Calu3 (cell line): Measurements from ENCODE around the gene RNF146. TPM values are rescaled to one million over a fixed set of nuclear protein-coding genes. Genes with fewer than 3 reads are reported as not detected.

Experiments
- BruUV-seq: library from RNA; stranded (reverse); fragments of 400-500 nt; replicated peaks from 2 replicates; lab custom pipeline; 2021; lab: Mats Ljungman, UMichigan
- CTCF ChIA-PET: fragments of 300-600 bp; sonication (Branson Sonifier 250); formaldehyde crosslinking; loops from one replicate; lab custom pipeline; 2022; ENCODE audit warnings: antibody characterized with exemption; lab: Charles Lee
- DNase-seq: peaks from one replicate; pipeline ENCODE4 v3.0.0; 2022
- H3K27ac Mint-ChIP-seq: one replicate; pipeline ENCODE4 v1.8.0; 2022; ENCODE audit warnings: mixed read lengths; ENCODE audit not compliant: unreplicated experiment
- H3K27me3 Mint-ChIP-seq: one replicate; pipeline ENCODE4 v1.8.0; 2022; ENCODE audit warnings: mixed read lengths; ENCODE audit not compliant: unreplicated experiment
- H3K36me3 Mint-ChIP-seq: one replicate; pipeline ENCODE4 v1.8.0; 2022; ENCODE audit warnings: mild to moderate bottlenecking, moderate library complexity, mixed read lengths; ENCODE audit not compliant: insufficient read depth, unreplicated experiment
- H3K4me1 Mint-ChIP-seq: one replicate; pipeline ENCODE4 v1.8.0; 2022; ENCODE audit warnings: mild to moderate bottlenecking, low read depth, mixed read lengths; ENCODE audit not compliant: unreplicated experiment
- H3K4me3 Mint-ChIP-seq: one replicate; pipeline ENCODE4 v1.8.0; 2022; ENCODE audit warnings: mild to moderate bottlenecking, low read depth, moderate library complexity, mixed read lengths; ENCODE audit not compliant: unreplicated experiment
- H3K9me3 Mint-ChIP-seq: one replicate; pipeline ENCODE4 v1.8.0; 2022; ENCODE audit warnings: low read depth, mixed read lengths; ENCODE audit not compliant: unreplicated experiment
- CTCF ChIP-seq: fragments of 200-600 bp; IDR thresholded peaks from one replicate; pipeline ENCODE4 v1.8.0; 2022; ENCODE audit warnings: antibody characterized with exemption; ENCODE audit not compliant: unreplicated experiment
- intact Hi-C: fragments of 100-400 bp; cut with micrococcal nuclease; formaldehyde crosslinking; loops from one replicate; pipeline ENCODE4 v1.10.0; 2022; ENCODE audit not compliant: unreplicated experiment
- total RNA-seq: library from RNA; stranded (reverse); gene quantifications from 2 replicates; pipeline ENCODE4 v1.2.3, GENCODE V29; 2022

The RNF146 gene
- total RNA-seq, 1 experiment from 2014 or later: 24.1 TPM

- no peaks in the 10 kb centered on the region for H3K27me3 Mint-ChIP-seq
- no peak overlapping the region for H3K27ac Mint-ChIP-seq
- H3K4me3 Mint-ChIP-seq: no peak overlapping the region
- DNase-seq: no peak
- H3K9me3 Mint-ChIP-seq: no peaks in the 10 kb centered on the region
- TF ChIP-seq CTCF: no peak
- peaks cover 26% of the 10 kb centered on the region for H3K36me3 Mint-ChIP-seq
- intact Hi-C loops: no loop called here
- CTCF ChIA-PET: no interaction called here
- no peaks in the 10 kb centered on the region for H3K4me1 Mint-ChIP-seq
- BruUV-seq: no TSS peak
These were observed 11.5 kb downstream of the RNF146 start for GRCh38 chr6:127277878-127278843.

- no TSS peak for BruUV-seq
- H3K9me3 Mint-ChIP-seq: no peaks in the 10 kb centered on the region
- H3K4me3 Mint-ChIP-seq: no peak overlapping the region
- no peaks in the 10 kb centered on the region for H3K27me3 Mint-ChIP-seq
- DNase-seq: no peak
- no peak for TF ChIP-seq CTCF
- H3K36me3 Mint-ChIP-seq: peaks cover 26% of the 10 kb centered on the region
- intact Hi-C loops: no loop called here
- H3K4me1 Mint-ChIP-seq: no peaks in the 10 kb centered on the region
- CTCF ChIA-PET: no interaction called here
- H3K27ac Mint-ChIP-seq: no peak overlapping the region
These were observed 13.2 kb downstream of the RNF146 start for GRCh38 chr6:127279815-127280214.

GRCh38 chr6:127282184-127282583, 15.5 kb downstream of the RNF146 start:
- Mint-ChIP-seq H3K36me3 (peaks cover 28% of the 10 kb centered on the region), H3K4me3 (no peak overlapping the region), H3K4me1 (no peaks in the 10 kb centered on the region), H3K27ac (no peak overlapping the region), H3K9me3 (no peaks in the 10 kb centered on the region), H3K27me3 (no peaks in the 10 kb centered on the region)
- CTCF ChIA-PET: no interaction called here
- BruUV-seq: no TSS peak
- TF ChIP-seq CTCF: no peak
- intact Hi-C loops: no loop called here
- no peak for DNase-seq

- Mint-ChIP-seq H3K27ac (no peak overlapping the region), H3K27me3 (no peaks in the 10 kb centered on the region), H3K4me1 (no peaks in the 10 kb centered on the region), H3K36me3 (peaks cover 7% of the 10 kb centered on the region), H3K4me3 (no peak overlapping the region), H3K9me3 (no peaks in the 10 kb centered on the region)
- TF ChIP-seq CTCF: no peak
- intact Hi-C loops: no loop called here
- no peak for DNase-seq
- no TSS peak for BruUV-seq
- CTCF ChIA-PET: no interaction called here
These were observed 22.0 kb downstream of the RNF146 start for GRCh38 chr6:127288705-127289104.
